Small intestine (tissue), 7 donors: ENCODE data around the gene PARD3. TPM values are rescaled to one million over a fixed set of nuclear protein-coding genes. Genes with fewer than 3 reads are reported as not detected.
A peak's percentile ranks its signal among the peaks of the same experiment; 100 is the strongest.
"Not testable (repeated sequence)": the region's sequence is repeated elsewhere in the genome, so short reads cannot be mapped to it uniquely, and the experiment has no call there.

ENCODE experiments used
- DNase-seq, 2 donors: peaks; one replicate each; pipeline versions ENCODE4 v3.0.0 to v3.0.0-alpha.2; 2013
- FAIRE-seq: peaks from 2 replicates; lab custom pipeline; 2012; peaks lifted over from hg19 to GRCh38; lab: Jason Lieb, UNC
- H3K27ac ChIP-seq, 3 donors: one replicate each; pipeline ENCODE4 v1.5.1; 2013; ENCODE audit warnings: low read length in 2 of 3, mild to moderate bottlenecking in 2 of 3, control low read depth in 1 of 3, inconsistent platforms in 1 of 3, low read depth in 1 of 3, moderate library complexity in 1 of 3
- H3K27me3 ChIP-seq, 3 donors: one replicate each; pipeline ENCODE4 v1.6.1; 2013; ENCODE audit warnings: low read length in 3 of 3, inconsistent platforms in 1 of 3; ENCODE audit not compliant: control insufficient read depth in 3 of 3, insufficient read depth in 3 of 3
- H3K36me3 ChIP-seq, 3 donors: one replicate each; pipeline ENCODE4 v1.6.1; 2013; ENCODE audit warnings: low read length in 3 of 3, inconsistent platforms in 1 of 3, low read depth in 1 of 3, mild to moderate bottlenecking in 1 of 3, moderate library complexity in 1 of 3; ENCODE audit not compliant: control insufficient read depth in 3 of 3, insufficient read depth in 2 of 3
- H3K4me1 ChIP-seq, 3 donors: one replicate each; pipeline ENCODE4 v1.6.1; 2013; ENCODE audit warnings: low read length in 2 of 3, inconsistent platforms in 1 of 3, low read depth in 1 of 3, mild to moderate bottlenecking in 1 of 3, moderate library complexity in 1 of 3; ENCODE audit not compliant: control insufficient read depth in 3 of 3, insufficient read depth in 2 of 3
- H3K4me3 ChIP-seq, 3 donors: one replicate each; pipeline ENCODE4 v1.5.1; 2013; ENCODE audit warnings: low read length in 3 of 3, control low read depth in 1 of 3, inconsistent platforms in 1 of 3, low read depth in 1 of 3, mild to moderate bottlenecking in 1 of 3, moderate library complexity in 1 of 3
- H3K9me3 ChIP-seq, 2 donors: one replicate each; pipeline ENCODE4 v1.6.1; 2013; ENCODE audit warnings: low read depth in 1 of 2, low read length in 1 of 2; ENCODE audit not compliant: control insufficient read depth in 2 of 2, insufficient read depth in 1 of 2
- WGBS, 3 donors: extraction: QIAGEN DNeasy Blood & Tissue Kit; methylation state at CpG; one replicate each; pipeline ENCODE4 v1.1.7; 2013; 5-methylcytosine and 5-hydroxymethylcytosine counted together
- polyA plus RNA-seq, 4 donors: library from polyadenylated mRNA; stranded (reverse) in 3 of 4; unstranded in 1 of 4; fragments of 200-250 nt in 3 of 4; fragments of 120-200 nt in 1 of 4; gene quantifications; one replicate each; pipeline versions ENCODE4 v1.2.1 to v1.2.3, GENCODE V29; 2013
- donor health status: healthy with polysubstance abuse.
- donor health status: control.
- donor health status: control.
- donor health status: Bipolar disorder and iron deficiency.
- donor health status: healthy.

PARD3 gene
- polyA plus RNA-seq, 4 donors = 14.3 to 24.3 (median 15.5) TPM

GRCh38 chr10:34360984-34361383 is 454.1 kb downstream of the PARD3 start:
- no peaks in the 10 kb centered on the region for H3K9me3 ChIP-seq
- peaks cover 0 to 1% (median 0%) of the 10 kb centered on the region in 3 donors for H3K4me1 ChIP-seq
- DNase-seq (no peak), FAIRE-seq (no peak)
- H3K27ac ChIP-seq = no peak overlapping the region
- H3K36me3 ChIP-seq = peaks cover 0 to 7% (median 0%) of the 10 kb centered on the region in 3 donors
- WGBS, 3 donors = 76 to 83% (median 78%) methylated on average over 3 of the region's 3 CpGs
- no peak overlapping the region for H3K4me3 ChIP-seq
- H3K27me3 ChIP-seq = no peaks in the 10 kb centered on the region

DNA sequence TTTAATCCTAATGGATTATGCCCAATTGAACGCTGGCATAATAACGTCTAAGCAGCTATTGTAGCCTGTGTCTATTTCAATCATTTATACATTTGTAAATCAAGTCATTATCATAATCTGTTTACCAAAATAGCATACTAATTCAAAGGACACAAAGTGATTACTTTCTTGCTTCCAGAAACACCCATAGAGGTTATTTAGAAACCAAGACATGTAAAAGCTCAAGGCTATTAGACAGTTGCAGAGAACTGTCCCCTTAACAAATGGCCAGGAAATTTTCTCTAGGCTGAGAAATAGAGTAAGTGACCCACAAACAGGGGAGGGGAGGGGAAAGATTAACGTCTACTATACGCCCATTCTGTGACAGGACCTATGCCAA is 455.7 kb downstream of the PARD3 start:
- no peaks in the 10 kb centered on the region for H3K9me3 ChIP-seq
- H3K36me3 ChIP-seq = peaks cover 0 to 11% (median 0%) of the 10 kb centered on the region in 3 donors
- H3K27me3 ChIP-seq = no peaks in the 10 kb centered on the region
- H3K27ac ChIP-seq = no peak overlapping the region
- FAIRE-seq (no peak), DNase-seq (no peak)
- H3K4me3 ChIP-seq = no peak overlapping the region
- WGBS, 3 donors = 70 to 83% (median 77%) methylated on average over 4 of the region's 4 CpGs
- peaks cover 0 to 1% (median 0%) of the 10 kb centered on the region in 3 donors for H3K4me1 ChIP-seq

DNA sequence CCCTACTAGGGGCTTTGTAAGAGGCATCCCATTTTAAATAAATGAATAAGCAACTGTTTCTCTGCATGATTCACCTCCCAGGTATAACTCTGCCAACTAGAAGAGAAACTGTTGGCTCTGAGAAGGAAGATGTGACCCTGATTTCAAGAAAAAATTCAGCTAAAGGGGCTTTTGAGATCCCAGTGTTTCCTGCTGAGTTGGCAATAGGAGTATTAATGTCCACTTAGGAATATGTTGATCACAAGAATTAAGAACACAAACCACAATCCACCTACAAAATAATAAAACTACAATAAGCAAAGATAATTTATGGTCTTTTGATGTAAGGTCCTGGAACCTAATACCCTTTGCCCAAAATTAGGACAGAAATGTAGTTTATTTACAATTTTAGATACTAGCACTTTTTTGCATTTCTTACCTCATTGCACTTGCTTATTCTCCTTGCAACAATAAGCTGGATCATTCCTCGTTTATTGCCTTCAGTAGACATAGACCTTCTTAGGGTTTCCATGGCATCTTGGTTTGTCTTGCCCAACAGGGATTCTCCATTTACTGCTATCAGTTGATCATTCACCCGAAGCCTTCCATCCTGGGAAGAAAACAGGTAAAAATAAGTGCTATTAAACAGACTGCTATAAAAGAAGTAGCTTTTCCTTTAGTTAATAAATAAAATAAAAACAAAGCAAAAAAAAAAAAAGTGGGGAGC is 456.2 kb downstream of the PARD3 start:
- Histone ChIP-seq H3K27ac (no peak overlapping the region), H3K4me3 (no peak overlapping the region), H3K27me3 (no peaks in the 10 kb centered on the region), H3K4me1 (peaks cover 0 to 1% (median 0%) of the 10 kb centered on the region in 3 donors), H3K36me3 (peaks cover 0 to 11% (median 0%) of the 10 kb centered on the region in 3 donors), H3K9me3 (no peaks in the 10 kb centered on the region)
- WGBS, 3 donors = 63 to 81% (median 75%) methylated on average over 2 of the region's 2 CpGs
- DNase-seq = peak in 1 of 2 donors; percentile 34
- FAIRE-seq = no peak

GRCh38 chr10:34356463-34356862 is 458.6 kb downstream of the PARD3 start:
- H3K4me1 ChIP-seq = no peaks in the 10 kb centered on the region
- DNase-seq = no peak
- H3K36me3 ChIP-seq = peaks cover 0 to 8% (median 0%) of the 10 kb centered on the region in 3 donors
- H3K4me3 ChIP-seq = no peak overlapping the region
- no peaks in the 10 kb centered on the region for H3K27me3 ChIP-seq
- no peak for FAIRE-seq
- H3K27ac ChIP-seq = no peak overlapping the region
- H3K9me3 ChIP-seq = no peaks in the 10 kb centered on the region

DNA sequence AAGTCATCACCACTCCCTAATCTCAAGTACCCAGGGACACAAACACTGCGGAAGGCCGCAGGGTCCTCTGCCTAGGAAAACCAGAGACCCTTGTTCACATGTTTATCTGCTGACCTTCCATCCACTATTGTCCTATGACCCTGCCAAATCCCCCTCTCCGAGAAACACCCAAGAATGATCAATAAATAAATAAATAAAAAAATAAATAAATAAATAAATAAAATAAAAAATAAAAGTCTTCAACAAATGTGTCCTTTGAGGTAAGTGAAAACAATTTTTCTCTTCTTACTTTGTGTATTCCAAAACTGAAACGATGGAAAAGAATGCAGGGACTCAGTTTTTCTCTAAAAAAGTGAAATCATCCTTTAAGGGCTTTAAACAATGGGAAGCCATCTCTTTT is 461.6 kb downstream of the PARD3 start:
- not testable (repeated sequence) for H3K4me3 ChIP-seq, H3K4me1 ChIP-seq, H3K9me3 ChIP-seq, FAIRE-seq, H3K27ac ChIP-seq, H3K27me3 ChIP-seq, DNase-seq
- peaks cover 0 to 12% (median 0%) of the 10 kb centered on the region in 3 donors for H3K36me3 ChIP-seq
- 84 to 95% (median 88%) methylated on average over 4 of the region's 4 CpGs for WGBS, 3 donors

- H3K4me3 ChIP-seq, FAIRE-seq, H3K4me1 ChIP-seq, H3K27me3 ChIP-seq, DNase-seq, H3K27ac ChIP-seq, H3K9me3 ChIP-seq: not testable (repeated sequence)
- H3K36me3 ChIP-seq = peaks cover 0 to 11% (median 0%) of the 10 kb centered on the region in 3 donors
- WGBS, 3 donors = 94 to 99% (median 96%) methylated on average over 33 to 45 of the region's 45 CpGs
Observed at GRCh38 chr10:34352599-34353204, 462.4 kb downstream of the PARD3 start.

DNA sequence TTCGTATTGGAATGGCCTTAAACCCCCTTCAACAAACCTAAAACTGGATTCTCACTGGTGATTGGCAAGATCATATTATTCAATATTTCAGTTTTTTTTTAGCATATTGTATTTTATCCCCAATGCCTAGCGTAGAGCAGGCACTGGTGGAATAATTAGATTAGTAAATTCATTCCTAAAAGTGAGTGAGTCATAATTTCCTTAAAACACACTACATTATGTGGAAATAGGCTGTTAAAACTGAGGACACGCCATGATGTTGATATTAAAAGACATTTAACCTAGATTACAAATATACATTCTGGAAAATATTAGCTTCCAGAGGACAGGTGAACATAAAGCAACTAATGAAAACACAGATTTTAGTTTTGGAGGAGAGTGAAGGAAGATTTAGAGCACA is 463.9 kb downstream of the PARD3 start:
- no peaks in the 10 kb centered on the region for H3K9me3 ChIP-seq
- 83 to 94% (median 83%) methylated on average over 3 of the region's 3 CpGs for WGBS, 3 donors
- no peaks in the 10 kb centered on the region for H3K27me3 ChIP-seq
- DNase-seq = no peak
- no peak overlapping the region for H3K4me3 ChIP-seq
- no peak overlapping the region for H3K27ac ChIP-seq
- FAIRE-seq = no peak
- H3K36me3 ChIP-seq = peaks cover 0 to 11% (median 0%) of the 10 kb centered on the region in 3 donors
- peaks cover 0 to under 1% (median 0%) of the 10 kb centered on the region in 3 donors for H3K4me1 ChIP-seq

DNA sequence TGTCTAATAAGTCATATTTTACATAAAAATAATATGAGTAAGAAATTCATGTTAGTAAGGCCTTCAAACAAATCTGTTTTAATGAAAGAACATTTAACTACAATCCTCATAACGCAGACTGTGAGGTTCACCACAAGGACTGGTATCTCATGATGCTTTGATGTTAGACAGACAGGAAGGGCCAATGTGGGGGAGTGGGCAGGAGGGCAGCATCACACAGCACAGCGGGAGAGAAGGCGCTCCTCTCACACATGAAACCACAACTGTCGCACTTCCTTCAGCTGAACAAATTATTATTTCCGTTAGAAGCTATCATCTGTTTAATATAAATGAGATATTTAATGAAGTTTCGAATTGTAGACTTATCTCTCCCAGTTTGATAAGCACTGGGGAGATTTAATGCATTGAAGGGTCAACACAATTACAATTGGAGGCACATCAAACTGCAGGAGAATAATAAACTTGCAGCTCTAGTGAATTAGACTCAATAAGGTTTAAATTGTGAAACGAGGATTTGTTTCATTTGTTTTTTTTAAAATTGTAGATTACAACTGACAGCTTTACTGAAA is 466.1 kb downstream of the PARD3 start:
- Histone ChIP-seq H3K27me3 (no peaks in the 10 kb centered on the region), H3K4me1 (peaks cover 0 to 7% (median 0%) of the 10 kb centered on the region in 3 donors), H3K27ac (no peak overlapping the region), H3K9me3 (no peaks in the 10 kb centered on the region), H3K4me3 (no peak overlapping the region), H3K36me3 (peaks cover 0 to 7% (median 0%) of the 10 kb centered on the region in 3 donors)
- DNase-seq (no peak), FAIRE-seq (no peak)
- WGBS, 3 donors = 86 to 91% (median 89%) methylated on average over 7 of the region's 7 CpGs
